Hepatocyte (in vitro differentiated cells): ENCODE data around the gene PMPCB. TPM values are rescaled to one million over a fixed set of nuclear protein-coding genes. Genes with fewer than 3 reads are reported as not detected.
A peak's percentile ranks its signal among the peaks of the same experiment; 100 is the strongest.

Source experiments
- DNase-seq: peaks from one replicate; pipeline ENCODE4 v3.0.0-alpha.2; 2016; ENCODE audit warnings: low spot score
- H2AFZ ChIP-seq: fragments of 200-600 bp; sonication (generic); 2 replicates; pipeline ENCODE4 v1.6.0; 2016; ENCODE audit warnings: antibody characterized with exemption, mild to moderate bottlenecking
- H3K27ac ChIP-seq: fragments of 200-600 bp; sonication (generic); 2 replicates; pipeline ENCODE4 v1.5.1; 2016; ENCODE audit warnings: mild to moderate bottlenecking
- H3K27me3 ChIP-seq: fragments of 200-600 bp; sonication (generic); 2 replicates; pipeline ENCODE4 v1.6.1; 2016
- H3K36me3 ChIP-seq: fragments of 200-600 bp; sonication (generic); replicated peaks from 2 replicates; pipeline ENCODE4 v1.5.1; 2016; ENCODE audit warnings: low read depth; ENCODE audit not compliant: insufficient read depth
- H3K4me1 ChIP-seq: fragments of 200-600 bp; sonication (generic); 2 replicates; pipeline ENCODE4 v1.5.1; 2016; ENCODE audit warnings: mild to moderate bottlenecking, moderate library complexity; ENCODE audit not compliant: insufficient read depth
- H3K4me2 ChIP-seq: fragments of 200-600 bp; sonication (generic); 2 replicates; pipeline ENCODE4 v1.6.0; 2016
- H3K4me3 ChIP-seq: fragments of 200-600 bp; sonication (generic); 2 replicates; pipeline ENCODE4 v1.5.1; 2016; ENCODE audit warnings: mild to moderate bottlenecking
- H3K79me2 ChIP-seq: fragments of 200-600 bp; sonication (generic); 2 replicates; pipeline ENCODE4 v1.6.0; 2017; ENCODE audit warnings: mild to moderate bottlenecking
- H3K9me2 ChIP-seq: fragments of 200-600 bp; sonication (generic); replicated peaks from 2 replicates; pipeline ENCODE4 v1.6.0; 2017; ENCODE audit warnings: mild to moderate bottlenecking; ENCODE audit not compliant: insufficient read depth
- H3K9me3 ChIP-seq: fragments of 200-600 bp; sonication (generic); 2 replicates; pipeline ENCODE4 v1.5.1; 2016; ENCODE audit warnings: low read depth, mild to moderate bottlenecking
- H4K20me1 ChIP-seq: fragments of 200-600 bp; sonication (generic); 2 replicates; pipeline ENCODE4 v1.6.0; 2016; ENCODE audit warnings: mild to moderate bottlenecking; ENCODE audit not compliant: insufficient read depth, poor library complexity, severe bottlenecking
- CTCF ChIP-seq: fragments of 200-600 bp; sonication (generic); IDR thresholded peaks from 2 replicates; pipeline ENCODE4 v1.5.1; 2016; ENCODE audit warnings: antibody characterized with exemption, mild to moderate bottlenecking; ENCODE audit not compliant: poor library complexity
- EZH2 ChIP-seq: fragments of 200-600 bp; sonication (generic); IDR thresholded peaks from 2 replicates; pipeline ENCODE4 v1.6.1; 2016; ENCODE audit warnings: antibody characterized with exemption, mild to moderate bottlenecking, borderline replicate concordance
- EZH2phosphoT487 ChIP-seq: fragments of 200-600 bp; sonication (generic); IDR thresholded peaks from one replicate; pipeline ENCODE4 v1.6.1; 2018; ENCODE audit warnings: antibody characterized with exemption, mild to moderate bottlenecking, low read depth, moderate library complexity; ENCODE audit not compliant: unreplicated experiment, severe bottlenecking
- WGBS: methylation state at CpG from one replicate; pipeline ENCODE4 v1.1.6; 2016; ENCODE audit warnings: low lambda C conversion rate; ENCODE audit errors: missing lambda C conversion rate; 5-methylcytosine and 5-hydroxymethylcytosine counted together
- polyA plus RNA-seq: library from polyadenylated mRNA; unstranded; fragments of >200 nt; fragmentation: Nextera tagmentation; extraction: Ambion mirVana; gene quantifications from 2 replicates; pipeline ENCODE4 v1.2.1, GENCODE V29; 2016
- total RNA-seq: library from RNA; depleted of rRNA; stranded (reverse); fragments of >200 nt; gene quantifications from 2 replicates; pipeline ENCODE4 v1.2.3, GENCODE V29; 2014

The PMPCB gene
- total and polyA plus RNA-seq, 2 experiments from 2014 or later, result 63.0 to 67.6 TPM

GRCh38 chr7:103343758-103344452 is 46.7 kb downstream of the PMPCB start:
- peak overlapping the region; percentile 78 for H3K4me2 ChIP-seq
- peaks cover 15% of the 10 kb centered on the region for H3K4me1 ChIP-seq
- no peaks in the 10 kb centered on the region for H3K27me3 ChIP-seq
- H3K4me3 ChIP-seq, result peak overlapping the region; percentile 78
- H3K36me3 ChIP-seq, result no peaks in the 10 kb centered on the region
- H3K27ac ChIP-seq, result peak overlapping the region; percentile 95
- H3K79me2 ChIP-seq, result peaks cover 68% of the 10 kb centered on the region
- H4K20me1 ChIP-seq, result peaks cover 5% of the 10 kb centered on the region
- 2% methylated on average over 26 of the region's 26 CpGs for WGBS
- no peaks in the 10 kb centered on the region for H3K9me2 ChIP-seq
- TF ChIP-seq CTCF (no peak), EZH2 (no peak), EZH2phosphoT487 (no peak)
- peak; percentile 42 for DNase-seq
- peak overlapping the region; percentile 97 for H2AFZ ChIP-seq
- no peaks in the 10 kb centered on the region for H3K9me3 ChIP-seq

GRCh38 chr7:103344453-103345149 is 47.4 kb downstream of the PMPCB start, which contains the start of gene DNAJC2:
Gene DNAJC2, minus strand, starts transcription at chr7:103344767. Its CDS starts 145 bp downstream, at chr7:103344622.
- DNase-seq, result peak; percentile 93
- no peaks in the 10 kb centered on the region for H3K9me2 ChIP-seq
- H3K4me2 ChIP-seq, result peak within 1 kb of the TSS; percentile 78
- H3K9me3 ChIP-seq, result no peaks in the 10 kb centered on the region
- H3K27ac ChIP-seq, result peak within 1 kb of the TSS; percentile 95
- peaks cover 12% of the 10 kb centered on the region for H4K20me1 ChIP-seq
- WGBS, result 13% methylated on average over 43 of the region's 43 CpGs
- TF ChIP-seq CTCF, result no peak
- no peak for TF ChIP-seq EZH2phosphoT487
- no peak for TF ChIP-seq EZH2
- no peaks in the 10 kb centered on the region for H3K27me3 ChIP-seq
- peaks cover 22% of the 10 kb centered on the region for H3K4me1 ChIP-seq
- peaks cover 68% of the 10 kb centered on the region for H3K79me2 ChIP-seq
- no peaks in the 10 kb centered on the region for H3K36me3 ChIP-seq
- peak within 1 kb of the TSS; percentile 78 for H3K4me3 ChIP-seq
- peak within 1 kb of the TSS; percentile 97 for H2AFZ ChIP-seq

- Histone ChIP-seq H3K27ac (no peak overlapping the region), H3K79me2 (peaks cover 75% of the 10 kb centered on the region), H2AFZ (no peak overlapping the region), H3K4me3 (no peak overlapping the region), H3K4me1 (peaks cover 29% of the 10 kb centered on the region), H4K20me1 (peaks cover 30% of the 10 kb centered on the region), H3K4me2 (no peak overlapping the region), H3K9me2 (no peaks in the 10 kb centered on the region), H3K36me3 (no peaks in the 10 kb centered on the region), H3K9me3 (no peaks in the 10 kb centered on the region), H3K27me3 (no peaks in the 10 kb centered on the region)
- WGBS, result 89% methylated on average over 5 of the region's 5 CpGs
- no peak for DNase-seq
- TF ChIP-seq EZH2 (no peak), EZH2phosphoT487 (no peak), CTCF (no peak)
Measured at GRCh38 chr7:103346396-103346795, 49.2 kb downstream of the PMPCB start.
